Keratinocyte (primary cell): ENCODE measurements around the gene SAMHD1. TPM values are rescaled to one million over a fixed set of nuclear protein-coding genes. Genes with fewer than 3 reads are reported as not detected.
A peak's percentile ranks its signal among the peaks of the same experiment; 100 is the strongest.

Experiments
- DNase-seq: peaks from one replicate; pipeline ENCODE4 v3.0.0-alpha.2; 2011; ENCODE audit warnings: low read depth, missing footprints, low spot score
- FAIRE-seq: peaks from 2 replicates; lab custom pipeline; 2011; peaks lifted over from hg19 to GRCh38; lab: Jason Lieb, UNC
- H2AFZ ChIP-seq: 2 replicates; pipeline ENCODE4 v1.6.0; 2012; ENCODE audit warnings: low read length, control low read depth, inconsistent platforms; ENCODE audit not compliant: control insufficient read depth
- H3K27ac ChIP-seq: 2 replicates; pipeline ENCODE4 v1.5.1; 2011; ENCODE audit warnings: low read length; ENCODE audit not compliant: control insufficient read depth, insufficient read depth
- H3K27me3 ChIP-seq: 3 replicates; pipeline ENCODE4 v1.6.0; 2011; ENCODE audit warnings: low read length; ENCODE audit not compliant: control insufficient read depth, insufficient read depth; ENCODE audit errors: extremely low read depth
- H3K36me3 ChIP-seq, 2 experiments: 2 replicates in 1 of 2; 3 replicates in 1 of 2; pipeline ENCODE4 v1.5.1; 2011; ENCODE audit warnings: low read length in 2 of 2, mild to moderate bottlenecking in 1 of 2; ENCODE audit not compliant: control insufficient read depth in 2 of 2, insufficient read depth in 2 of 2; ENCODE audit errors: extremely low read depth in 1 of 2
- H3K4me1 ChIP-seq: 3 replicates; pipeline ENCODE4 v1.5.1; 2011; ENCODE audit warnings: low read length; ENCODE audit not compliant: control insufficient read depth, insufficient read depth; ENCODE audit errors: extremely low read depth
- H3K4me2 ChIP-seq: 3 replicates; pipeline ENCODE4 v1.6.0; 2011; ENCODE audit warnings: low read depth, low read length; ENCODE audit not compliant: control insufficient read depth, insufficient read depth; ENCODE audit errors: extremely low read depth
- H3K4me3 ChIP-seq, 3 experiments: fragments of 200-600 bp in 1 of 3; sonication (generic) in 1 of 3; 2 replicates in 2 of 3; 3 replicates in 1 of 3; pipeline ENCODE4 v1.5.1; 2011 to 2016; ENCODE audit warnings: low read length in 3 of 3, mild to moderate bottlenecking in 3 of 3, control low read depth in 2 of 3, inconsistent platforms in 1 of 3, low read depth in 1 of 3, mixed read lengths in 1 of 3, mixed run types in 1 of 3, moderate library complexity in 1 of 3; ENCODE audit not compliant: control insufficient read depth in 2 of 3, insufficient read depth in 2 of 3; ENCODE audit errors: extremely low read depth in 1 of 3
- H3K79me2 ChIP-seq: 2 replicates; pipeline ENCODE4 v1.6.0; 2012; ENCODE audit warnings: low read length; ENCODE audit not compliant: control insufficient read depth, insufficient read depth
- H3K9ac ChIP-seq: 3 replicates; pipeline ENCODE4 v1.6.0; 2011; ENCODE audit warnings: low read length; ENCODE audit not compliant: control insufficient read depth, insufficient read depth; ENCODE audit errors: extremely low read depth
- H3K9me1 ChIP-seq: 3 replicates; pipeline ENCODE4 v1.6.0; 2011; ENCODE audit warnings: low read length; ENCODE audit not compliant: control insufficient read depth, insufficient read depth; ENCODE audit errors: extremely low read depth
- H3K9me3 ChIP-seq: 2 replicates; pipeline ENCODE4 v1.5.1; 2012; ENCODE audit warnings: low read depth, low read length; ENCODE audit not compliant: control insufficient read depth
- H4K20me1 ChIP-seq: 3 replicates; pipeline ENCODE4 v1.6.0; 2011; ENCODE audit warnings: low read length; ENCODE audit not compliant: control insufficient read depth, insufficient read depth; ENCODE audit errors: extremely low read depth
- EZH2 ChIP-seq: IDR thresholded peaks from one replicate; pipeline ENCODE4 v1.6.1; 2012; ENCODE audit warnings: inconsistent platforms, mild to moderate bottlenecking, low read length, moderate library complexity
- dilution Hi-C: fragments of 300-500 bp; cut with MboI; formaldehyde crosslinking; loops from one replicate; pipeline ENCODE4 v1.7.0; 2020; ENCODE audit warnings: low sequenced_read_pairs; ENCODE audit not compliant: extremely low pct_ligation_motif_present
- polyA plus RNA-seq, 5 experiments: library from polyadenylated mRNA; depleted of rRNA in 3 of 5; stranded (reverse) in 3 of 5; stranded (forward) in 1 of 5; unstranded in 1 of 5; fragments of >200 nt; gene quantifications; 1 replicate in 1 of 5; 2 replicates in 3 of 5; 3 replicates in 1 of 5; pipeline versions ENCODE4 v1.2.1 to v1.2.3, GENCODE V29; 2011 to 2012; ENCODE audit warnings: missing spikeins in 2 of 5, low read depth in 1 of 5, low replicate concordance in 1 of 5
- TF ChIP-seq, protein P1 (sequence below), 3 experiments: IDR thresholded peaks in 1 of 3; conservative IDR thresholded peaks in 1 of 3; optimal IDR thresholded peaks in 1 of 3; 2 replicates in 2 of 3; 3 replicates in 1 of 3; pipeline versions ENCODE3 to v1.5.1; 2011; ENCODE audit warnings: low read length in 3 of 3, mild to moderate bottlenecking in 3 of 3, moderate library complexity in 2 of 3, control low read depth in 1 of 3, inconsistent platforms in 1 of 3; ENCODE audit not compliant: insufficient read depth in 2 of 3; ENCODE audit errors: extremely low read depth in 1 of 3

Gene SAMHD1
- polyA plus RNA-seq, 1 donor (not counting 4 experiments of a cell fraction or from before 2014, with no cell fraction given), result 26.5 TPM

GRCh38 chr20:36951979-36952738, 651 bp upstream of the SAMHD1 start:
- peak overlapping the region; percentile 72 for H3K9ac ChIP-seq
- peaks cover 5% of the 10 kb centered on the region for H3K79me2 ChIP-seq
- H3K27me3 ChIP-seq, result no peaks in the 10 kb centered on the region
- FAIRE-seq, result no peak
- DNase-seq, result no peak
- dilution Hi-C loops, result no loop called here
- H3K4me2 ChIP-seq, result peak overlapping the region; percentile 89
- H3K36me3 ChIP-seq, result no peaks in the 10 kb centered on the region
- peaks cover 6% of the 10 kb centered on the region for H3K4me1 ChIP-seq
- TF ChIP-seq, protein P1, sequence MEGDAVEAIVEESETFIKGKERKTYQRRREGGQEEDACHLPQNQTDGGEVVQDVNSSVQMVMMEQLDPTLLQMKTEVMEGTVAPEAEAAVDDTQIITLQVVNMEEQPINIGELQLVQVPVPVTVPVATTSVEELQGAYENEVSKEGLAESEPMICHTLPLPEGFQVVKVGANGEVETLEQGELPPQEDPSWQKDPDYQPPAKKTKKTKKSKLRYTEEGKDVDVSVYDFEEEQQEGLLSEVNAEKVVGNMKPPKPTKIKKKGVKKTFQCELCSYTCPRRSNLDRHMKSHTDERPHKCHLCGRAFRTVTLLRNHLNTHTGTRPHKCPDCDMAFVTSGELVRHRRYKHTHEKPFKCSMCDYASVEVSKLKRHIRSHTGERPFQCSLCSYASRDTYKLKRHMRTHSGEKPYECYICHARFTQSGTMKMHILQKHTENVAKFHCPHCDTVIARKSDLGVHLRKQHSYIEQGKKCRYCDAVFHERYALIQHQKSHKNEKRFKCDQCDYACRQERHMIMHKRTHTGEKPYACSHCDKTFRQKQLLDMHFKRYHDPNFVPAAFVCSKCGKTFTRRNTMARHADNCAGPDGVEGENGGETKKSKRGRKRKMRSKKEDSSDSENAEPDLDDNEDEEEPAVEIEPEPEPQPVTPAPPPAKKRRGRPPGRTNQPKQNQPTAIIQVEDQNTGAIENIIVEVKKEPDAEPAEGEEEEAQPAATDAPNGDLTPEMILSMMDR (optimal IDR thresholded peaks at IDR 0.05 in 1 of 3, IDR thresholded peaks at IDR 0.05 in 1 of 3, conservative IDR thresholded peaks at IDR 0.05 in 1 of 3; ENCODE audit: extremely low read depth in 1 of 3, insufficient read depth in 2 of 3, low read length in 3 of 3), result no peak
- no peak for TF ChIP-seq EZH2
- H3K9me1 ChIP-seq, result no peaks in the 10 kb centered on the region
- H3K9me3 ChIP-seq, result no peaks in the 10 kb centered on the region
- H3K27ac ChIP-seq, result no peak overlapping the region
- peak overlapping the region; percentile 63 to 99 (median 93) for H3K4me3 ChIP-seq
- peak overlapping the region; percentile 95 for H2AFZ ChIP-seq
- no peaks in the 10 kb centered on the region for H4K20me1 ChIP-seq

- no peaks in the 10 kb centered on the region for H3K9me3 ChIP-seq
- no peak for FAIRE-seq
Measured at GRCh38 chr20:36950414-36951197, 902 bp downstream of the SAMHD1 start.

More at GRCh38 chr20:36950414-36951197, 902 bp downstream of the SAMHD1 start:
- TF ChIP-seq, protein P1 (optimal IDR thresholded peaks at IDR 0.05 in 1 of 3, IDR thresholded peaks at IDR 0.05 in 1 of 3, conservative IDR thresholded peaks at IDR 0.05 in 1 of 3; ENCODE audit: extremely low read depth in 1 of 3, insufficient read depth in 2 of 3, low read length in 3 of 3), result no peak
- no peak for TF ChIP-seq EZH2
- Histone ChIP-seq H3K27me3 (no peaks in the 10 kb centered on the region), H3K36me3 (no peaks in the 10 kb centered on the region), H3K4me1 (peaks cover 12% of the 10 kb centered on the region), H3K9ac (peak overlapping the region; percentile 72), H3K27ac (no peak overlapping the region), H4K20me1 (no peaks in the 10 kb centered on the region), H3K4me3 (peak overlapping the region; percentile 63 to 99 (median 93)), H3K9me1 (no peaks in the 10 kb centered on the region), H2AFZ (peak overlapping the region; percentile 95), H3K4me2 (peak overlapping the region; percentile 89), H3K79me2 (peaks cover 5% of the 10 kb centered on the region)
- no peak for DNase-seq
- dilution Hi-C loops, result no loop called here
